ENCODE results near the gene KPNB1. TPM values are rescaled to one million over a fixed set of nuclear protein-coding genes. Genes with fewer than 3 reads are reported as not detected.

The KPNB1 gene
- total and polyA plus RNA-seq, 2 experiments from 2014 or later: 274 to 599 TPM

DNA sequence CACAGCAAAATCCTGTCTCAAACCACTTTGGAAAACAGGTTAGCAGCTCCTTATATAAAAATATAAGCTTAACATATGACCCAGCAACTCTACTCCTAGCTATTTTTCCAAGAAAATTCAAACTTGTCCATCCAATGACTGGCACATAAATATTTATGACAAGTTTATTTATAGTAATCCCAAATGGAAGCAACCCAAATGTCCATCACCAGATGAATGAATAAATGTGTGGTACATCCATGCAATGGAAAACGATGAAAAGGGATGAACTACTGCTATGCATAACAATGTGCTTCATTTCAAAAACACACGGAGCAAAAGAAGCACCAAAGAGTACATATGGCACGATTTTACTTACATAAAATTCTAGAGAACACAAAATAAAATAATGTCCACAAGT, 9.6 kb upstream of the KPNB1 start:
- no peaks in the 10 kb centered on the region for H3K4me1 Mint-ChIP-seq
- H4K20me1 ChIP-seq (replicated peaks; ENCODE audit: insufficient read depth): 0 out of 2 replicates have a peak, but pooled peaks cover 2% of the 10 kb centered on the region
- ATAC-seq (no peak), DNase-seq (ENCODE audit: low spot score) (no peak)
- H3K9me3 Mint-ChIP-seq: no peaks in the 10 kb centered on the region
- H3K27ac Mint-ChIP-seq: no peak overlapping the region
- no peak overlapping the region for H3K4me2 ChIP-seq
- no peaks in the 10 kb centered on the region for H3K27me3 ChIP-seq (ENCODE audit: insufficient read depth)
- H3K36me3 Mint-ChIP-seq (ENCODE audit: low read depth): peaks cover 8% of the 10 kb centered on the region; the same call in 2 of the 3 replicates
- no peaks in the 10 kb centered on the region for H3K79me2 ChIP-seq (replicated peaks; ENCODE audit: insufficient read depth)
- no peak overlapping the region for H3K4me3 Mint-ChIP-seq
- peaks cover 5% of the 10 kb centered on the region for H3K27me3 Mint-ChIP-seq (ENCODE audit: insufficient read depth, low read depth, poor library complexity)
- no peaks in the 10 kb centered on the region for H3F3A ChIP-seq (replicated peaks; ENCODE audit: low read depth)
- H2AFZ ChIP-seq: no peak overlapping the region
- H3K27ac ChIP-seq (ENCODE audit: low read depth): no peak overlapping the region
- no peak for TF ChIP-seq NANOG (IDR thresholded peaks at IDR 0.05; ENCODE audit: borderline replicate concordance)
- no peak for TF ChIP-seq POLR2AphosphoS5 (IDR thresholded peaks at IDR 0.05; ENCODE audit: low read depth)
- no peak for TF ChIP-seq STAT1 (IDR thresholded peaks at IDR 0.05; ENCODE audit: unreplicated experiment)
- TF ChIP-seq EZH2 (IDR thresholded peaks at IDR 0.05; ENCODE audit: low read depth, unreplicated experiment): no peak
- no peak for TF ChIP-seq EZH2phosphoT487 (IDR thresholded peaks at IDR 0.05; ENCODE audit: unreplicated experiment)
- no peak for TF ChIP-seq JUNB (IDR thresholded peaks at IDR 0.05; ENCODE audit: unreplicated experiment)
- TF ChIP-seq ZNF331 (CRISPR knock-in tag; IDR thresholded peaks at IDR 0.05; ENCODE audit: low read depth): no peak
- H3K9me2 ChIP-seq (ENCODE audit: insufficient read depth): no peaks in the 10 kb centered on the region
- H3K36me3 ChIP-seq (ENCODE audit: insufficient read depth): no peaks in the 10 kb centered on the region
- no peak overlapping the region for H3K4me3 ChIP-seq
- H3K4me1 ChIP-seq (ENCODE audit: insufficient read depth): no peaks in the 10 kb centered on the region

DNA sequence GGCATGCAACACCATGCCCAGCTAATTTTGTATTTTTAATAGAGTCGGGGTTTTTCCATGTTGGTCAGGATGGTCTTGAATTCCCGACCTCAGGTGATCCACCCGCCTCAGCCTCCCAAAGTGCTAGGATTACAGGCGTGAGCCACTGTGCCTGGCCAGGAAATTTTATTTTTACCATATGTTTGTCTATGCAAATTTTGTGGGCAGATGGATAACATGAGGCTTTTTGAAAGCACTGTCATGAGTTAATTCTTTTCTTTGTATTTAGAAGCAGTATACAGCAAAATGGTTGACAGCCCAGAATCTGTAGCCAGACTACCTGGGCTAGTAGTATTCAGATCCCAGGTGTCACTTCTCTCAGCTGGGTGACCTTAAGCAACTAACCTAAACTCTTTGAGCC, 8.5 kb upstream of the KPNB1 start:
- no peak overlapping the region for H3K4me3 Mint-ChIP-seq
- TF ChIP-seq STAT1 (IDR thresholded peaks at IDR 0.05; ENCODE audit: unreplicated experiment) (no peak), CREB1 (CRISPR knock-in tag; IDR thresholded peaks at IDR 0.05; ENCODE audit: low read depth) (no peak), JUNB (IDR thresholded peaks at IDR 0.05; ENCODE audit: unreplicated experiment) (no peak), EZH2 (IDR thresholded peaks at IDR 0.05; ENCODE audit: low read depth, unreplicated experiment) (no peak), ZNF331 (CRISPR knock-in tag; IDR thresholded peaks at IDR 0.05; ENCODE audit: low read depth) (no peak), EZH2phosphoT487 (IDR thresholded peaks at IDR 0.05; ENCODE audit: unreplicated experiment) (no peak), POLR2AphosphoS5 (IDR thresholded peaks at IDR 0.05; ENCODE audit: low read depth) (no peak)
- TF ChIP-seq, protein P1, sequence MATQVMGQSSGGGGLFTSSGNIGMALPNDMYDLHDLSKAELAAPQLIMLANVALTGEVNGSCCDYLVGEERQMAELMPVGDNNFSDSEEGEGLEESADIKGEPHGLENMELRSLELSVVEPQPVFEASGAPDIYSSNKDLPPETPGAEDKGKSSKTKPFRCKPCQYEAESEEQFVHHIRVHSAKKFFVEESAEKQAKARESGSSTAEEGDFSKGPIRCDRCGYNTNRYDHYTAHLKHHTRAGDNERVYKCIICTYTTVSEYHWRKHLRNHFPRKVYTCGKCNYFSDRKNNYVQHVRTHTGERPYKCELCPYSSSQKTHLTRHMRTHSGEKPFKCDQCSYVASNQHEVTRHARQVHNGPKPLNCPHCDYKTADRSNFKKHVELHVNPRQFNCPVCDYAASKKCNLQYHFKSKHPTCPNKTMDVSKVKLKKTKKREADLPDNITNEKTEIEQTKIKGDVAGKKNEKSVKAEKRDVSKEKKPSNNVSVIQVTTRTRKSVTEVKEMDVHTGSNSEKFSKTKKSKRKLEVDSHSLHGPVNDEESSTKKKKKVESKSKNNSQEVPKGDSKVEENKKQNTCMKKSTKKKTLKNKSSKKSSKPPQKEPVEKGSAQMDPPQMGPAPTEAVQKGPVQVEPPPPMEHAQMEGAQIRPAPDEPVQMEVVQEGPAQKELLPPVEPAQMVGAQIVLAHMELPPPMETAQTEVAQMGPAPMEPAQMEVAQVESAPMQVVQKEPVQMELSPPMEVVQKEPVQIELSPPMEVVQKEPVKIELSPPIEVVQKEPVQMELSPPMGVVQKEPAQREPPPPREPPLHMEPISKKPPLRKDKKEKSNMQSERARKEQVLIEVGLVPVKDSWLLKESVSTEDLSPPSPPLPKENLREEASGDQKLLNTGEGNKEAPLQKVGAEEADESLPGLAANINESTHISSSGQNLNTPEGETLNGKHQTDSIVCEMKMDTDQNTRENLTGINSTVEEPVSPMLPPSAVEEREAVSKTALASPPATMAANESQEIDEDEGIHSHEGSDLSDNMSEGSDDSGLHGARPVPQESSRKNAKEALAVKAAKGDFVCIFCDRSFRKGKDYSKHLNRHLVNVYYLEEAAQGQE (IDR thresholded peaks at IDR 0.05; ENCODE audit: unreplicated experiment): no peak
- TF ChIP-seq, protein P2, sequence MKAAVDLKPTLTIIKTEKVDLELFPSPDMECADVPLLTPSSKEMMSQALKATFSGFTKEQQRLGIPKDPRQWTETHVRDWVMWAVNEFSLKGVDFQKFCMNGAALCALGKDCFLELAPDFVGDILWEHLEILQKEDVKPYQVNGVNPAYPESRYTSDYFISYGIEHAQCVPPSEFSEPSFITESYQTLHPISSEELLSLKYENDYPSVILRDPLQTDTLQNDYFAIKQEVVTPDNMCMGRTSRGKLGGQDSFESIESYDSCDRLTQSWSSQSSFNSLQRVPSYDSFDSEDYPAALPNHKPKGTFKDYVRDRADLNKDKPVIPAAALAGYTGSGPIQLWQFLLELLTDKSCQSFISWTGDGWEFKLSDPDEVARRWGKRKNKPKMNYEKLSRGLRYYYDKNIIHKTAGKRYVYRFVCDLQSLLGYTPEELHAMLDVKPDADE (IDR thresholded peaks at IDR 0.05): no peak
- TF ChIP-seq, protein P3, sequence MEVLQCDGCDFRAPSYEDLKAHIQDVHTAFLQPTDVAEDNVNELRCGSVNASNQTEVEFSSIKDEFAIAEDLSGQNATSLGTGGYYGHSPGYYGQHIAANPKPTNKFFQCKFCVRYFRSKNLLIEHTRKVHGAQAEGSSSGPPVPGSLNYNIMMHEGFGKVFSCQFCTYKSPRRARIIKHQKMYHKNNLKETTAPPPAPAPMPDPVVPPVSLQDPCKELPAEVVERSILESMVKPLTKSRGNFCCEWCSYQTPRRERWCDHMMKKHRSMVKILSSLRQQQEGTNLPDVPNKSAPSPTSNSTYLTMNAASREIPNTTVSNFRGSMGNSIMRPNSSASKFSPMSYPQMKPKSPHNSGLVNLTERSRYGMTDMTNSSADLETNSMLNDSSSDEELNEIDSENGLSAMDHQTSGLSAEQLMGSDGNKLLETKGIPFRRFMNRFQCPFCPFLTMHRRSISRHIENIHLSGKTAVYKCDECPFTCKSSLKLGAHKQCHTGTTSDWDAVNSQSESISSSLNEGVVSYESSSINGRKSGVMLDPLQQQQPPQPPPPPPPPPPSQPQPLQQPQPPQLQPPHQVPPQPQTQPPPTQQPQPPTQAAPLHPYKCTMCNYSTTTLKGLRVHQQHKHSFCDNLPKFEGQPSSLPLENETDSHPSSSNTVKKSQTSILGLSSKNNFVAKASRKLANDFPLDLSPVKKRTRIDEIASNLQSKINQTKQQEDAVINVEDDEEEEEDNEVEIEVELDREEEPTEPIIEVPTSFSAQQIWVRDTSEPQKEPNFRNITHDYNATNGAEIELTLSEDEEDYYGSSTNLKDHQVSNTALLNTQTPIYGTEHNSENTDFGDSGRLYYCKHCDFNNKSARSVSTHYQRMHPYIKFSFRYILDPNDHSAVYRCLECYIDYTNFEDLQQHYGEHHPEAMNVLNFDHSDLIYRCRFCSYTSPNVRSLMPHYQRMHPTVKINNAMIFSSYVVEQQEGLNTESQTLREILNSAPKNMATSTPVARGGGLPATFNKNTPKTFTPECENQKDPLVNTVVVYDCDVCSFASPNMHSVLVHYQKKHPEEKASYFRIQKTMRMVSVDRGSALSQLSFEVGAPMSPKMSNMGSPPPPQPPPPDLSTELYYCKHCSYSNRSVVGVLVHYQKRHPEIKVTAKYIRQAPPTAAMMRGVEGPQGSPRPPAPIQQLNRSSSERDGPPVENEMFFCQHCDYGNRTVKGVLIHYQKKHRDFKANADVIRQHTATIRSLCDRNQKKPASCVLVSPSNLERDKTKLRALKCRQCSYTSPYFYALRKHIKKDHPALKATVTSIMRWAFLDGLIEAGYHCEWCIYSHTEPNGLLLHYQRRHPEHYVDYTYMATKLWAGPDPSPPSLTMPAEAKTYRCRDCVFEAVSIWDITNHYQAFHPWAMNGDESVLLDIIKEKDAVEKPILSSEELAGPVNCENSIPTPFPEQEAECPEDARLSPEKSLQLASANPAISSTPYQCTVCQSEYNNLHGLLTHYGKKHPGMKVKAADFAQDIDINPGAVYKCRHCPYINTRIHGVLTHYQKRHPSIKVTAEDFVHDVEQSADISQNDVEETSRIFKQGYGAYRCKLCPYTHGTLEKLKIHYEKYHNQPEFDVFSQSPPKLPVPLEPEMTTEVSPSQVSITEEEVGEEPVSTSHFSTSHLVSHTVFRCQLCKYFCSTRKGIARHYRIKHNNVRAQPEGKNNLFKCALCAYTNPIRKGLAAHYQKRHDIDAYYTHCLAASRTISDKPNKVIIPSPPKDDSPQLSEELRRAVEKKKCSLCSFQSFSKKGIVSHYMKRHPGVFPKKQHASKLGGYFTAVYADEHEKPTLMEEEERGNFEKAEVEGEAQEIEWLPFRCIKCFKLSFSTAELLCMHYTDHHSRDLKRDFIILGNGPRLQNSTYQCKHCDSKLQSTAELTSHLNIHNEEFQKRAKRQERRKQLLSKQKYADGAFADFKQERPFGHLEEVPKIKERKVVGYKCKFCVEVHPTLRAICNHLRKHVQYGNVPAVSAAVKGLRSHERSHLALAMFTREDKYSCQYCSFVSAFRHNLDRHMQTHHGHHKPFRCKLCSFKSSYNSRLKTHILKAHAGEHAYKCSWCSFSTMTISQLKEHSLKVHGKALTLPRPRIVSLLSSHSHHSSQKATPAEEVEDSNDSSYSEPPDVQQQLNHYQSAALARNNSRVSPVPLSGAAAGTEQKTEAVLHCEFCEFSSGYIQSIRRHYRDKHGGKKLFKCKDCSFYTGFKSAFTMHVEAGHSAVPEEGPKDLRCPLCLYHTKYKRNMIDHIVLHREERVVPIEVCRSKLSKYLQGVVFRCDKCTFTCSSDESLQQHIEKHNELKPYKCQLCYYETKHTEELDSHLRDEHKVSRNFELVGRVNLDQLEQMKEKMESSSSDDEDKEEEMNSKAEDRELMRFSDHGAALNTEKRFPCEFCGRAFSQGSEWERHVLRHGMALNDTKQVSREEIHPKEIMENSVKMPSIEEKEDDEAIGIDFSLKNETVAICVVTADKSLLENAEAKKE (CRISPR knock-in tag; IDR thresholded peaks at IDR 0.05): no peak

More for the DNA sequence above, 8.5 kb upstream of the KPNB1 start:
- H3K27me3 Mint-ChIP-seq (ENCODE audit: insufficient read depth, low read depth, poor library complexity): peaks cover 5% of the 10 kb centered on the region
- DNase-seq (ENCODE audit: low spot score) (no peak), ATAC-seq (no peak)
- no peak overlapping the region for H2AFZ ChIP-seq
- H3K9me3 Mint-ChIP-seq: no peaks in the 10 kb centered on the region
- no peaks in the 10 kb centered on the region for H3K27me3 ChIP-seq (ENCODE audit: insufficient read depth)
- H3K27ac Mint-ChIP-seq: no peak overlapping the region
- no peaks in the 10 kb centered on the region for H3K9me2 ChIP-seq (ENCODE audit: insufficient read depth)
- no peaks in the 10 kb centered on the region; the same call in 1 of the 2 replicates for H3K79me2 ChIP-seq (replicated peaks; ENCODE audit: insufficient read depth)
- H3K27ac ChIP-seq (ENCODE audit: low read depth): no peak overlapping the region
- H4K20me1 ChIP-seq (replicated peaks; ENCODE audit: insufficient read depth): 0 out of 2 replicates have a peak, but pooled peaks cover 2% of the 10 kb centered on the region
- H3K36me3 Mint-ChIP-seq (ENCODE audit: low read depth): peaks cover 8% of the 10 kb centered on the region; the same call in 2 of the 3 replicates
- H3K4me1 Mint-ChIP-seq: no peaks in the 10 kb centered on the region
- no peaks in the 10 kb centered on the region for H3K36me3 ChIP-seq (ENCODE audit: insufficient read depth)
- no peaks in the 10 kb centered on the region for H3K4me1 ChIP-seq (ENCODE audit: insufficient read depth)
- H3F3A ChIP-seq (replicated peaks; ENCODE audit: low read depth): no peaks in the 10 kb centered on the region
- H3K4me2 ChIP-seq: no peak overlapping the region
- H3K4me3 ChIP-seq: no peak overlapping the region
